Neural crest cell (in vitro differentiated cells): ENCODE measurements around the gene ZHX3. TPM values are rescaled to one million over a fixed set of nuclear protein-coding genes. Genes with fewer than 3 reads are reported as not detected.

Experiments used
- DNase-seq: peaks from one replicate; pipeline ENCODE4 v3.0.0; 2021; ENCODE audit warnings: low read depth, mixed read lengths, low spot score
- H3K27ac Mint-ChIP-seq: one replicate; pipeline ENCODE4 v1.8.0; 2021; ENCODE audit warnings: mild to moderate bottlenecking, mixed read lengths; ENCODE audit not compliant: unreplicated experiment
- H3K27me3 Mint-ChIP-seq: 2 replicates; pipeline ENCODE4 v1.8.0; 2021; ENCODE audit warnings: low read depth, mild to moderate bottlenecking, mixed read lengths
- H3K36me3 Mint-ChIP-seq: 2 replicates; pipeline ENCODE4 v1.8.0; 2021; ENCODE audit warnings: low read depth, mild to moderate bottlenecking, mixed read lengths
- H3K4me1 Mint-ChIP-seq: 2 replicates; pipeline ENCODE4 v1.8.0; 2021; ENCODE audit warnings: mixed read lengths
- H3K4me3 Mint-ChIP-seq: one replicate; pipeline ENCODE4 v1.8.0; 2021; ENCODE audit warnings: mild to moderate bottlenecking, mixed read lengths
- H3K9me3 Mint-ChIP-seq: 2 replicates; pipeline ENCODE4 v1.8.0; 2021; ENCODE audit warnings: mixed read lengths
- total RNA-seq: library from RNA; stranded (reverse); gene quantifications from 2 replicates; pipeline ENCODE4 v1.2.1, GENCODE V29; 2021
- TF ChIP-seq, protein P1 (sequence below): fragments of 200-600 bp; sonication (generic); conservative IDR thresholded peaks from 2 replicates; pipeline ENCODE4 v1.5.0; 2021; ENCODE audit warnings: antibody characterized with exemption, mild to moderate bottlenecking

Gene ZHX3
- total RNA-seq, 1 donor from 2014 or later, result 13.0 TPM

DNA sequence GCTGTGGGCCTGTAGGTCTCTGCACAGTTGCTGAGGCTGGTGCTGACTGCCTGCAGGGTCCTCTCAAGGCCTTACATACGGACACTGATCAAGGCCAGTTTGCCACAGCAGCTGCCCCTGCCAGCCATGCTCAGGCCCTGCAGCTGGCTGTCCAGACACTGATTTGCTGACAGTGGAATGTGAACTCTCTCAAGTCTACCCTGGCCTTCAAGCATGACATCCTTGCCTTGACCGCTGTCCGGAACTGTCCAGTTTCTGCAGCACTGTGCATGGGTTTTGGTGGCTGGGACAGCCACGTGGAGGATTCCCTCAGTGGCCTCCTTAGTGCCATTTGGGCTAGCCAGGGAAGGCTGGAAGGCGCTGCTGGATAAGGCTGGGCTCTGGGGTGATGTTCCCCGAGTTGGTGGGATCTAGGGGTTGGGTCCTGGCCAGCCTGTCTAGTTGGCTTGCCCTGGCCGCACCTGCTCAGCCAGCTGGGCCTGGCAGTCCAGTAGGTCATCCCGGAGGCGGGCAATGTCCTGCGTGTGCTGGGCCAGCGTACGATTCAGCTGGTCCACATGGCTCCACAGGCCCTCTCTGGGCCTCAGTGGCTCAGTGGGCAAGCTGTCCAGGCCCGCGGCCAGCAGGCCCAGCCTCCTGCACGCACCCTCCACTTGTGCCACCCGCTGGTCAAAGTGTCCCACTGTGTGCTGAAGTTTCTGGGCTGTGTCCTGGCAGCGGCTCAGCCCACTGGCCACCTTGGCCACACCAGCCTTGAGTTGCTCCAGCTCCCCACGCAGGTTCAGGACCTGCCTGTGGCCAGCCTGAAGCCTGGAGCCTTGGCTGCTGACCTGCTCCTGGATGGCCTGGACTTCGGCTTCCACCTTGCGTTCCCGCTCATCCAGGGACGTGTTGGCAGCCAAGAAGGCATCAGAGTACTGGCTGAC is 43.6 kb upstream of the ZHX3 start:
- H3K4me1 Mint-ChIP-seq, result no peaks in the 10 kb centered on the region
- H3K27me3 Mint-ChIP-seq, result peaks cover 14% of the 10 kb centered on the region
- H3K27ac Mint-ChIP-seq, result no peak overlapping the region
- no peak overlapping the region for H3K4me3 Mint-ChIP-seq
- H3K36me3 Mint-ChIP-seq, result no peaks in the 10 kb centered on the region
- TF ChIP-seq, protein P1, sequence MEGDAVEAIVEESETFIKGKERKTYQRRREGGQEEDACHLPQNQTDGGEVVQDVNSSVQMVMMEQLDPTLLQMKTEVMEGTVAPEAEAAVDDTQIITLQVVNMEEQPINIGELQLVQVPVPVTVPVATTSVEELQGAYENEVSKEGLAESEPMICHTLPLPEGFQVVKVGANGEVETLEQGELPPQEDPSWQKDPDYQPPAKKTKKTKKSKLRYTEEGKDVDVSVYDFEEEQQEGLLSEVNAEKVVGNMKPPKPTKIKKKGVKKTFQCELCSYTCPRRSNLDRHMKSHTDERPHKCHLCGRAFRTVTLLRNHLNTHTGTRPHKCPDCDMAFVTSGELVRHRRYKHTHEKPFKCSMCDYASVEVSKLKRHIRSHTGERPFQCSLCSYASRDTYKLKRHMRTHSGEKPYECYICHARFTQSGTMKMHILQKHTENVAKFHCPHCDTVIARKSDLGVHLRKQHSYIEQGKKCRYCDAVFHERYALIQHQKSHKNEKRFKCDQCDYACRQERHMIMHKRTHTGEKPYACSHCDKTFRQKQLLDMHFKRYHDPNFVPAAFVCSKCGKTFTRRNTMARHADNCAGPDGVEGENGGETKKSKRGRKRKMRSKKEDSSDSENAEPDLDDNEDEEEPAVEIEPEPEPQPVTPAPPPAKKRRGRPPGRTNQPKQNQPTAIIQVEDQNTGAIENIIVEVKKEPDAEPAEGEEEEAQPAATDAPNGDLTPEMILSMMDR, result no peak
- no peak for DNase-seq
- no peaks in the 10 kb centered on the region for H3K9me3 Mint-ChIP-seq

DNA sequence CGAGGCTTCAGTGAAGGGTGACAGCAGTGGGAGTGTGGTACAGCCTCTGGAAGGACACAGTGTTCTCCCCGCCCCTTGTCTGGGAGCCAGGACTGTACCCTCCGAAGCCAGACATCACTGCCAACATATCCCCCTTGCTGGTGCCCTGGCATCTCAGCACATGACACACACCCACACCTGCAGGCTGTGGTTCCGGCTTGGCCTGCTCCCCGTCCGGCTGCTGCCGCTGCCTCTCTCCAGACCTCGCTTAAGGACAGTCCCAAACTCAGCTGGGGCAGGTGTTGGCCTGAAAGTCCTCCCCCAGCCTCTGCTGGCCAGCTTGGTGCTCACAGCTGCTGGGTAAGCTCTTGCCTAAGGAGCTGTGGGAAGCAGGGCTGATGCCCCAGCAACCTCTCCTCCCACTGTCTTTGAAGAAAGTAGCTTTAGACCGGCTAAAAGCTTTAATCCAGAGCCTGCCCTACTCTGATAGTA is 42.0 kb upstream of the ZHX3 start:
- no peak for DNase-seq
- H3K27me3 Mint-ChIP-seq, result peaks cover 2% of the 10 kb centered on the region
- H3K4me1 Mint-ChIP-seq, result no peaks in the 10 kb centered on the region
- H3K9me3 Mint-ChIP-seq, result no peaks in the 10 kb centered on the region
- H3K36me3 Mint-ChIP-seq, result no peaks in the 10 kb centered on the region
- TF ChIP-seq, protein P1, result no peak
- no peak overlapping the region for H3K27ac Mint-ChIP-seq
- H3K4me3 Mint-ChIP-seq, result no peak overlapping the region

DNA sequence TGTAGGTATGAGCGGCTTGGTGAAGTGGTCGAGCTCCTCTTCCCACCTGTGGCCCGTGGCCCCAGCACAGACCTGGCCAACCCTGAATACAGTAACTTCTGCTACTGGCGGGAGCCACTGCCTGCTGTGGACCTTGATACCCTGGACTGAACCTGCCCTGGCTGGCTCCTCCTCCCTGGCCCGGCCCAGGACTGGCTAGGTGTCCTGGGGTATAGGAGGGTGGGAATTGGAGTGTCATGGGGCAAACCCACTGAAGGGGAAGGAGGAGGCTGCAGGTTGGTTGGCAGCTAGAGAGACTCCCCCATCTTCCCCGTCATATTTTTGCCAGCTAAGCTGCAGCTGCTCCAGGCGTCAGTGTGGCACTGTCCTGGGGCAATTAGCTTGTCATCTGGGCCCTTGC is 41.2 kb upstream of the ZHX3 start:
- H3K27me3 Mint-ChIP-seq, result no peaks in the 10 kb centered on the region
- no peak overlapping the region for H3K4me3 Mint-ChIP-seq
- no peaks in the 10 kb centered on the region for H3K4me1 Mint-ChIP-seq
- no peaks in the 10 kb centered on the region for H3K9me3 Mint-ChIP-seq
- no peaks in the 10 kb centered on the region for H3K36me3 Mint-ChIP-seq
- DNase-seq, result no peak
- no peak overlapping the region for H3K27ac Mint-ChIP-seq
- TF ChIP-seq, protein P1, result no peak

DNA sequence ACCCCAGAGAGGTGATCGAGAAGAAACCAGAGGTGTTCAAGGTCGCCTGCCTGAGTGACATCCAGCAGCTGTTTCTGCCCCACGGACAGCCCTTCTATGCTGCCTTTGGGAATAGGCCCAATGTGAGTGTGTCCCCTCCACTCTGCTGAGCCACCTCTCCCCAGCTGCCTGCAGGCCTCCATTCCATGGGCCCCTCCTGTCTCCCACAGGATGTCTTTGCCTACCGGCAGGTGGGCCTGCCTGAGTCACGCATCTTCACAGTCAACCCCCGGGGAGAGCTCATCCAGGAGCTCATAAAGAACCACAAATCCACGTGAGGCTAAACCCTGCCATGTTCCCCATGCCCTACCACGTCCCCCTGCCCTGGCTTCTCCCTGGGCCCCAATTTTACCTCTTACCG is 40.7 kb upstream of the ZHX3 start:
- TF ChIP-seq, protein P1, result no peak
- Mint-ChIP-seq H3K4me3 (no peak overlapping the region), H3K36me3 (no peaks in the 10 kb centered on the region), H3K27me3 (no peaks in the 10 kb centered on the region), H3K9me3 (no peaks in the 10 kb centered on the region), H3K4me1 (no peaks in the 10 kb centered on the region), H3K27ac (no peak overlapping the region)
- no peak for DNase-seq

DNA sequence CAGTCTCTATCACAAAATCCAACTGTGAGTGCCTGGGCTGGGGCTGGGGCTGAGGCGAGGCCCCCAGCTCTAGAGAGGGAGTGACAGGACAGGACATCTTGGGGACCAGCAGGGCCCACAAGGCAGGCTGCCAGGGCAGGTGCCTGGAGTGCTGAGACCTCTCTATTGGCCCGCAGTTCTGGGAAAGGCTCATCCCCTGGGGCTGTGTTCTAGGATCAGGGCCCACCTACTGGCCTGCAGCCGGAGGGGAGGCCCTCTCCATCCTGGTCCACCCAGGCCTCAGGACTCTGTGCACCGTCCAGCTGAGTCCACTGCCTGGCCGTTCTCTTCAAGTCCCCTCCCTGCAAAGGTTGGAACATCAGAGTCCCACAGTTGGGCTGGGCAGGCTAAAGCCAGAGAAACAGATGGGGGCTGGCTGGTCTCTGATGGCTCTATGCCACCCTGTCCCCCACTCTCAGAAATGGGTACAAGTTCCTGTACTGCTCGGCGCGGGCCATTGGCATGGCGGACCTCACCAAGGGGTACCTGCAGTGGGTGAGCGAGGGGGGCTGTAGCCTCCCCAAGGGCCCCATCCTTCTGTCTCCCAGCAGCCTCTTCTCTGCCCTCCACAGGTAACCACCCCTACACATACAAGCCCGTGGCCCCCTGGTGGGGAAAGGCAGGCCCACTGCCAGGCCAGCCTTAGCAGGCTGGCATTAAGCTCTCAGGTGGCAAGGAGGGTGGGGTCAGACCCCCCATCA is 40.1 kb upstream of the ZHX3 start:
- TF ChIP-seq, protein P1, result peak; percentile 22
- Mint-ChIP-seq H3K27ac (no peak overlapping the region), H3K4me3 (no peak overlapping the region), H3K4me1 (no peaks in the 10 kb centered on the region), H3K36me3 (no peaks in the 10 kb centered on the region), H3K9me3 (no peaks in the 10 kb centered on the region), H3K27me3 (no peaks in the 10 kb centered on the region)
- no peak for DNase-seq
